A549 (cell line): ENCODE results near the gene UBASH3B.

Source experiments
- CEBPB ChIP-seq, 2 experiments: fragments of >200 bp in 1 of 2; sonication (Bioruptor Twin) in 1 of 2; formaldehyde crosslinking in 1 of 2; IDR thresholded peaks; 2 replicates each; pipeline ENCODE4 v1.6.1; 2012 to 2016
- CTCF ChIP-seq: fragments of >200 bp; sonication (Bioruptor Twin); formaldehyde crosslinking; IDR thresholded peaks from 3 replicates; pipeline ENCODE4 v1.5.1; 2016
- EP300 ChIP-seq, 2 experiments: fragments of >200 bp; sonication (Bioruptor Twin); formaldehyde crosslinking; IDR thresholded peaks; 2 replicates in 1 of 2; 3 replicates in 1 of 2; pipeline ENCODE4 v1.6.1; 2016 to 2017
- ESRRA ChIP-seq: fragments of 150-350 bp; IDR thresholded peaks from 2 replicates; pipeline ENCODE4 v1.6.1; 2014; ENCODE audit warnings: mild to moderate bottlenecking, low read length, borderline replicate concordance
- HDAC2 ChIP-seq: fragments of 200-600 bp; sonication (generic); IDR thresholded peaks from 2 replicates; pipeline ENCODE4 v1.6.1; 2016
- MAX ChIP-seq: IDR thresholded peaks from 2 replicates; pipeline ENCODE4 v1.6.1; 2012
- MAZ ChIP-seq: fragments of 150-350 bp; IDR thresholded peaks from 2 replicates; pipeline ENCODE4 v1.6.1; 2014; ENCODE audit warnings: antibody characterized with exemption, low read depth, low read length, borderline replicate concordance
- POLR2A ChIP-seq: IDR thresholded peaks from 2 replicates; pipeline ENCODE4 v1.6.1; 2012; ENCODE audit warnings: mild to moderate bottlenecking, low read length
- POLR2AphosphoS2 ChIP-seq: conservative IDR thresholded peaks from 2 replicates; pipeline ENCODE4 v1.6.1; 2012; ENCODE audit warnings: low read length, improper control_type of control experiment, inconsistent platforms
- RAD21 ChIP-seq, 2 experiments: fragments of >200 bp in 1 of 2; sonication (Bioruptor Twin) in 1 of 2; formaldehyde crosslinking in 1 of 2; IDR thresholded peaks in 1 of 2; conservative IDR thresholded peaks in 1 of 2; 2 replicates in 1 of 2; 3 replicates in 1 of 2; pipeline ENCODE4 v1.6.1; 2012 to 2018; ENCODE audit warnings: inconsistent platforms in 1 of 2
- SMC3 ChIP-seq: fragments of >200 bp; sonication (Bioruptor Twin); formaldehyde crosslinking; IDR thresholded peaks from 3 replicates; pipeline ENCODE4 v1.6.1; 2018; ENCODE audit warnings: inconsistent platforms
- ZFP36 ChIP-seq: fragments of 450-650 bp; IDR thresholded peaks from 2 replicates; pipeline ENCODE4 v1.6.1; 2014; ENCODE audit warnings: borderline replicate concordance; ENCODE audit not compliant: partially characterized antibody

GRCh38 chr11:122711362-122711761 lies 55.8 kb downstream of the UBASH3B start:
- no peak for TF ChIP-seq CEBPB (IDR thresholded peaks at IDR 0.05)
- TF ChIP-seq MAX, result no peak
- no peak for TF ChIP-seq CTCF
- no peak for TF ChIP-seq ESRRA
- no peak for TF ChIP-seq RAD21 (conservative IDR thresholded peaks at IDR 0.05 in 1 of 2, IDR thresholded peaks at IDR 0.05 in 1 of 2)
- TF ChIP-seq HDAC2, result no peak
- no peak for TF ChIP-seq MAZ
- TF ChIP-seq EP300 (IDR thresholded peaks at IDR 0.05), result no peak
- TF ChIP-seq SMC3, result no peak
- TF ChIP-seq POLR2A, result no peak
- TF ChIP-seq POLR2AphosphoS2, result no peak
- TF ChIP-seq ZFP36, result no peak
